ENCODE measurements around the gene SLC16A3.

Gene SLC16A3

GRCh38 chr17:82235775-82236141 lies 6.9 kb downstream of the SLC16A3 start:
- TF ChIP-seq, protein P1, sequence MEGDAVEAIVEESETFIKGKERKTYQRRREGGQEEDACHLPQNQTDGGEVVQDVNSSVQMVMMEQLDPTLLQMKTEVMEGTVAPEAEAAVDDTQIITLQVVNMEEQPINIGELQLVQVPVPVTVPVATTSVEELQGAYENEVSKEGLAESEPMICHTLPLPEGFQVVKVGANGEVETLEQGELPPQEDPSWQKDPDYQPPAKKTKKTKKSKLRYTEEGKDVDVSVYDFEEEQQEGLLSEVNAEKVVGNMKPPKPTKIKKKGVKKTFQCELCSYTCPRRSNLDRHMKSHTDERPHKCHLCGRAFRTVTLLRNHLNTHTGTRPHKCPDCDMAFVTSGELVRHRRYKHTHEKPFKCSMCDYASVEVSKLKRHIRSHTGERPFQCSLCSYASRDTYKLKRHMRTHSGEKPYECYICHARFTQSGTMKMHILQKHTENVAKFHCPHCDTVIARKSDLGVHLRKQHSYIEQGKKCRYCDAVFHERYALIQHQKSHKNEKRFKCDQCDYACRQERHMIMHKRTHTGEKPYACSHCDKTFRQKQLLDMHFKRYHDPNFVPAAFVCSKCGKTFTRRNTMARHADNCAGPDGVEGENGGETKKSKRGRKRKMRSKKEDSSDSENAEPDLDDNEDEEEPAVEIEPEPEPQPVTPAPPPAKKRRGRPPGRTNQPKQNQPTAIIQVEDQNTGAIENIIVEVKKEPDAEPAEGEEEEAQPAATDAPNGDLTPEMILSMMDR (IDR thresholded peaks at IDR 0.05; ENCODE audit: low read depth, low read length): no peak
- H3K4me3 ChIP-seq (ENCODE audit: low read depth, low read length): no peak overlapping the region

- TF ChIP-seq, protein P1 (IDR thresholded peaks at IDR 0.05; ENCODE audit: low read depth, low read length): peak; percentile 84
- H3K4me3 ChIP-seq (ENCODE audit: low read depth, low read length): no peak overlapping the region
Observed at GRCh38 chr17:82236142-82236971, 7.5 kb downstream of the SLC16A3 start.

DNA sequence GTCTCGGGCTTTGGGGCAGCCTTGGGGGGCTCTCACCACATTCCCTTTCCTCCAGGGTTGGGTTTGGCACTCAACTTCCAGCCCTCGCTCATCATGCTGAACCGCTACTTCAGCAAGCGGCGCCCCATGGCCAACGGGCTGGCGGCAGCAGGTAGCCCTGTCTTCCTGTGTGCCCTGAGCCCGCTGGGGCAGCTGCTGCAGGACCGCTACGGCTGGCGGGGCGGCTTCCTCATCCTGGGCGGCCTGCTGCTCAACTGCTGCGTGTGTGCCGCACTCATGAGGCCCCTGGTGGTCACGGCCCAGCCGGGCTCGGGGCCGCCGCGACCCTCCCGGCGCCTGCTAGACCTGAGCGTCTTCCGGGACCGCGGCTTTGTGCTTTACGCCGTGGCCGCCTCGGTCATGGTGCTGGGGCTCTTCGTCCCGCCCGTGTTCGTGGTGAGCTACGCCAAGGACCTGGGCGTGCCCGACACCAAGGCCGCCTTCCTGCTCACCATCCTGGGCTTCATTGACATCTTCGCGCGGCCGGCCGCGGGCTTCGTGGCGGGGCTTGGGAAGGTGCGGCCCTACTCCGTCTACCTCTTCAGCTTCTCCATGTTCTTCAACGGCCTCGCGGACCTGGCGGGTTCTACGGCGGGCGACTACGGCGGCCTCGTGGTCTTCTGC lies 8.4 kb downstream of the SLC16A3 start:
- TF ChIP-seq, protein P1 (IDR thresholded peaks at IDR 0.05; ENCODE audit: low read depth, low read length): no peak
- H3K4me3 ChIP-seq (ENCODE audit: low read depth, low read length): no peak overlapping the region

DNA sequence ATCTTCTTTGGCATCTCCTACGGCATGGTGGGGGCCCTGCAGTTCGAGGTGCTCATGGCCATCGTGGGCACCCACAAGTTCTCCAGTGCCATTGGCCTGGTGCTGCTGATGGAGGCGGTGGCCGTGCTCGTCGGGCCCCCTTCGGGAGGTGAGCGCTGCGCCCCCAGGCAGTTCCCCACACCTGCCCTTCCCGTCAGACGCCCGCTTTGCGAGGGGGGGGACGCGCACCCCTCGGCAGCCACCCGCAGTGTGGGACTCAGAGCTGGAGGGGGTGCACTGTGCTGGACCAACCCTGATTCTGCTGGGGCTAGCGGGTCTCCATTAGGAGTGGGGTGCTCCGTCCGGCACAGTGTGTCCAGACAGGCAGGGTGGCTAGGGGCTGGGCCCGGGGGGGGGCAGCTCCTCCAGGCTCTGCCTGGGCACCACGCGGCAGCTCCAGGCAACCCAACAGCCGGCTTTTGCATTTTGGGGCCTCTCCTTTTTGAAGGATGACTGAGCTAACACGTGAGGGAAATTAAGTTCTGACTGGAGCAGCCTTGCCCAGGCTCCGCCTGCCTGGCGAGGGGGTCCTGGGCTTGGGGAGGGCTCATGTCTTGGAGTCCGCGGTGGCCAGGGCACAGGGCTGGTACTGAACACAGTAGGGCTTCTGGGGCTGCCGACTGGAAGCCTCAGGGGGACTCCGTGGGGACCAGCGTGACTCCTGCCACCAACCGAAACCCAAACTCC lies 9.1 kb downstream of the SLC16A3 start:
- no peak overlapping the region for H3K4me3 ChIP-seq (ENCODE audit: low read depth, low read length)
- TF ChIP-seq, protein P1 (IDR thresholded peaks at IDR 0.05; ENCODE audit: low read depth, low read length): no peak

GRCh38 chr17:82238472-82239201 lies 9.8 kb downstream of the SLC16A3 start:
- no peak overlapping the region for H3K4me3 ChIP-seq (ENCODE audit: low read depth, low read length)
- TF ChIP-seq, protein P1 (IDR thresholded peaks at IDR 0.05; ENCODE audit: low read depth, low read length): no peak

DNA sequence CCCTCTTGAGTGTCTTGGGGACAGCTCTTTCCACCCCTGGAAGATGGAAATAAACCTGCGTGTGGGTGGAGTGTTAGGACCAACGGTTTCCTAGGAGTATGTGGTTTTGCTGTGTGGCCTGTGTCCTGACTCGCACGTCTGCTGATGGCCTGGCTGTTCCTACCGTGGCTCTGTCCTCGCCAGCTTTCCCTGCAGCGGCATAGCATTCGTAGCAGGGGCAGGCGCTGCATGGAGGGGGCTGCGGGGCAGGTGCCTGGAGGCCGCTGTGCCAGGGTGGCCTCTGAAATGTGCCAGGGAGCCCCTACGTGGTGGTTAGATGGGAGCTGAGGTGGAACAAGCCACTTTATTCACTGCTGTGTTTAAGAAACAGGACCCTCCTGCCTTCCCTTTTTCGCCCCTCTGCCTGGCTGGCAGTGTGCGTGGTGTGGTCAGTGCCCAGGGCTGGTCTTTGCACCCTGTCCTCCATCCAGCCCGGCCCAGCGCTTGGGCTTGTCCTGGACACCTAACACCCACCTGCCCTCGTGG lies 10.6 kb downstream of the SLC16A3 start:
- no peak overlapping the region for H3K4me3 ChIP-seq (ENCODE audit: low read depth, low read length)
- TF ChIP-seq, protein P1 (IDR thresholded peaks at IDR 0.05; ENCODE audit: low read depth, low read length): no peak
